ENCODE results near the gene CHM. TPM values are rescaled to one million over a fixed set of nuclear protein-coding genes. Genes with fewer than 3 reads are reported as not detected.
"Not testable (repeated sequence)": the region's sequence is repeated elsewhere in the genome, so short reads cannot be mapped to it uniquely, and the experiment has no call there.

CHM gene
- total RNA-seq, 2 donors from 2014 or later, result 20.7 to 24.8 TPM

DNA sequence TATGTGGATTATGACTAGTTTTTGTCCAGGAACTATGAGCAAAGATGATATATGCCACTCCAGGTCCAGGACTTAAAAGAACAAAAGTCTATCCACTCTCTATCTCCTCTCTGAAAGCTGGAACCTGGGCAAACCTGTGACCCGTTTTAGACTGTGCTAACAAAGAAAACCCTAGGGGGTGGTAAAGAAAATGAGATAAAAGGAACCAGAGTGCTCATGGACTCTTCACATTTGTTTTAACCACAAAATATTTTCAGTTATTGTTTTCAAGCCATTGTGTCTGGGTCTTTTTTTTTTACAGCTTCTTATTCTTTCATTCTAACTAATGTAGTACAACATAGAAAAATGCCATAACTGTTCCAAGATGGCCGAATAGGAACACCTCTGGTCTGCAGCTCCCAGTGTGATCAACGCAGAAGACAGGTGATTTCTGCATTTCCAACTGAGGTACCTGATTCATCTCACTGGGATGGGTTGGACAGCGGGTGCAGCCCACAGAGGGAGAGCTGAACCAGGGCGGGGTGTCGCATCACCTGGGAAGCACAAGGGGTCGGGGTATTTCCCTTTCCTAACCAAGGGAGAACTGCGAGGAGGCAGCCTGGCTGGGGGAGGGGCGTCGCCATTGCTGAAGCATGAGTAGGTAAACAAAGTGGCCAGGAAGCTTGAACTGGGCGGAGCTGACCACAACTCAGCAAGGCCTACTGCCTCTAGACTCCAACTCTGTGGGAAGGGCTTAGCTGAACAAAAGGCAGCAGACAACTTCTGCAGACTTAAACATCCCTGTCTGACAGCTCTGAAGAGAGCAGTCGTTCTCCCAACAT lies 45.1 kb downstream of the CHM start:
- intact Hi-C loops (cut with DNase I), result no loop called here
- DNase-seq (ENCODE audit: low spot score), result no peak

DNA sequence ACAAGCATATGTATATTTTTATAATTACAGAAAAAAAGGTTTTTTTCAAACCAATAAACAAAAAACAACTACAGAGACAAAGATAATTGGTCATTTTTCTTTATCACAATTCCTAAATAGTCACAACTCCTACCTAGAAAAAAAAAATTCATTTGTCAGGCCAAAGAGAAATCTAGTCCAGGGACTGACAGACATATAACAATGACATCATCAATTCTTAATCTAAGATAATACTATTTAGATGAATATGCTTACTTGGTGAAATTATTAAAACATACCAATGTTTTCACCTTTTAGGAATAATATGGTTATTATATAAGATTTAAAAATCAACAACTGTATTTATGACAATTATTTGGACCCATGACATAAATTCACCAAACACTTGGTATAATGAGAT lies 48.4 kb downstream of the CHM start:
- intact Hi-C loops (cut with DNase I), result no loop called here
- no peak for DNase-seq (ENCODE audit: low spot score)

DNA sequence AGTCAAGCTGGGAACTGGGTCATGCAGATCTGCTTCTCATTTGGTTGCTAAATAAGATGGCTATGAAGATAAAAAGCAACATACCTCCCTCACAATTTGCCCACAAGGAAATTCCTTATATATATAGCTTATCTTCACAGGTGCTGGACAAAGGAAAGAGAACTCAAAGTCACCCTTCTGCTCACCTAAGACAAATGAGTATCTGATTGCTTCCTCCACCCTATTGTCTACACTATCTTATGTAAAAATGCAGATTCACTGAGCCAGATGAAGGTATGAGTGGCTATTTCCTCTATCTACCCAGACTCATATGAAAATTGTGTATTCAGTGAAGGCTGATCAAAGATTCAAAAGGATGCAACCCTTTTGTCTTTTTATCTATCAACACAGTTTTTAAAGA lies 50.8 kb downstream of the CHM start:
- intact Hi-C loops (cut with DNase I), result no loop called here
- no peak for DNase-seq (ENCODE audit: low spot score)

DNA sequence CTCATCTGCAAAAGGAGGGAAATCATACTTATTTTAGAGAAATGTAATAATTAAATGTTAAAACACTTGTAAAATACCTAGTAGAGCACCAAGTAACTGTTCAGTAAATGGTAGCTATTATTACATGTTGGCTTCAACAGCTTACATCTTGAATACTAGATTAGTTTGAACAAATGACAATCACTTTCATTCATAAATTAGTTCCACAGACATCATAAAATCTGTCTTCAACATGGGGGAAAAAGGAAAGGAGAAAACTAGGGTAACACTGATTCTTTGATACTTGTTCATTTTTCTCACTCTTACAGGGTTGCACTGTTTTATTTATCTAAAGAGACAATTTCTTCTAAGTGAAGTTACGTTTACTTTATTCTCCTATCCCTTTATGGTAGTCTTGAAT lies 51.7 kb downstream of the CHM start:
- DNase-seq (ENCODE audit: low spot score), result no peak
- intact Hi-C loops (cut with DNase I), result no loop called here

DNA sequence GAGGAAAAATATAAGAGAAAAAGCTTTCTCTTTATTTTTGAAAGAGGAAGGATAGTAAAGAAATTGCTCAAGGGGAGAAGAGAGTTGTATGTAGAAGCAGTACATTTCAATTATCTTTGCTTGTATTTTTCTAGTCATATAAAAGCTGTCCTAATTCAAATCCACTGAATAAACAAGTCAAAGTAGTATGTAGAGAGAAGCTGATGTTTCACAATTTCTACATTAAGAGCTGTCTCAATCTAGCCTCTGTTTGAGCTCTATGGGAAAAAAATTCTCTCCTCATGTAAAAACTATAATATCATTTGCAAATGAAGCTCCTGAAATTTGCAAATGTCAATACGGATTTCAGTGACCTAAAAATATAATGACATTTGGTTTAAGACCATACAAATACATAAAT lies 52.6 kb downstream of the CHM start:
- DNase-seq (ENCODE audit: low spot score), result no peak
- intact Hi-C loops (cut with DNase I), result no loop called here

DNA sequence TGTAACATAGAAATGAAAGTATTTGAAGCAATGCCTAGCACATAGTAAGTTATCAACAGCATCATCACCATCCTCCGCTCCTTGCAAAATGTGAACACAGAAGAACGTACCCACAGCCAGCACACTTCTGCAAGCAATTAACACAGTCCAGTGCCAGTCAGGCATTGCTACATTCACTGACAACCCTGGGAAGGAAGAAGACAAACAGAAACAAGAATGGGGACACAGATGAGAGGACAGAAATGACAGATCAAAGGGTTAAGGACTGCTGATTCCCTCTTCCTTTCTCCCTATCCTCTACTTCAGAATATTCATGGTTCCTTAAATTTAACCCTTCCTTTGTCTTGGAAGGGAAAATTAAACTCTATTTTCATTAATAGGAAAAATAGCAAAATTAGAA lies 53.1 kb downstream of the CHM start:
- intact Hi-C loops (cut with DNase I), result no loop called here
- no peak for DNase-seq (ENCODE audit: low spot score)

DNA sequence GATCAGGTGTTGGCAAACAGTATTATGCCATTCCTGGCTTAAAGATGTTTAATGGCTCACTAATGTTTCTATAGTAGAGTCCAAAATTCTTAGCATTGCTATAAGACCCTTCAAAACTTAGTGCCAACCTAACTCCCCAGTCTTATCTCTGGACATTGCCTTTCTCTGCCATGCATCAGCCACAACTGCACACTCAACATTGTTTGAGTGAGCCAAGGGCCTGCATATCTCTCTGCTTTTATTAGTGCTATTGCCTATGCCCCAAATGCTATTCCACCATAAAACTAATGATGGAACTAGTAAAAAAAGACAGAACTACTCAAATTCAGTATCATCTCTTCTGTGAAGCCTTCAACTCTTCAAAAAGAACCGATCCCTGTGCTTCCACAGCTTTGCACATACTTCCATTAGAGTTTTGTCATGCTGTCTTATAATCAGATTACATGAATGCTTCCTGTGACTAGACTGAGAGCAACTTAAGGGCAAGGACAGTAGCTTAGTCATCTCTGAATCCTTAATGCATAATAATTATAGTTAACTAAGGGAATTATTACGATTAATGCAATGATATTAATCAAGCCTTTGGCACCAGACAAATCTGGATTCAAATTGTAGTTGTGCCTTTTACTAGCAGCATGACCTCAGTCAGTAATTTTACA lies 53.7 kb downstream of the CHM start:
- no peak for DNase-seq (ENCODE audit: low spot score)
- intact Hi-C loops (cut with DNase I), result no loop called here

DNA sequence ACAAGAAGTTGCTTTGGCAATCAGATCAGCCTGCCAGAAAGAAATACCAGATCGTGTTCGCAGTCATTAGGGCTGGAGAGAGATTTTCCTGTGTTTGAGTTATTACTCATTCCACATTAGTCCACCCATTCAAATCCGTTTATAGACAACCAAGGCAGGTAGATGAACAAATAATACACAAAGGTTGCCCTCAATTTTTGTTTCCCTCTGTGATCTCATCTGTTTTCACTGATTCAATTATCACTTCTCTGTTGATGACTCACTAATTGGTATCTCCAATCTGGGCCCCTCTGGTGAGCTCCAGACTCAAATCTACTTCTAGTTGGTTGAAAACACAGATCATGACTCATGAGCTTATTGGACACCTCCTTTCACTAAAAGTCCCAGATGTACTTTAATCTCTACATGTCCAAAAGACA lies 54.5 kb downstream of the CHM start:
- no peak for DNase-seq (ENCODE audit: low spot score)
- intact Hi-C loops (cut with DNase I), result no loop called here

DNA sequence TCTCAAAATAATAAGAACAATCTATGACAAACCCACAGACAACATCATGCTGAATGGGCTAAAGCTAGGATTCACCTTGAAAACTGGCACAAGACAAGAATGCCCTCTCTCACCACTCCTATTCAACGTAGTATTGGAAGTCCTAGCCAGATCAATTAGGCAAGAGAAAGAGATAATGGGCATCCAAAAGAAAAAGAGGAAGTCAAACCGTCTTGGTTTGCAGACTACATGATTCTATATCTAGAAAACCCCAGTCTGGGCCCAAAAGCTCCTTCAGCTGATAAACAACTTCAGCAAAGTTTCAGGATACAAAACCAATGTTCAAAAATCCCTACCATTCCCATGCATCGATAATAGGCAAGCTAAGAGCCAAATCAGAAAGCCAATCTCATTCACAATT lies 59.0 kb downstream of the CHM start:
- intact Hi-C loops (cut with DNase I), result no loop called here
- no peak for DNase-seq (ENCODE audit: low spot score)

DNA sequence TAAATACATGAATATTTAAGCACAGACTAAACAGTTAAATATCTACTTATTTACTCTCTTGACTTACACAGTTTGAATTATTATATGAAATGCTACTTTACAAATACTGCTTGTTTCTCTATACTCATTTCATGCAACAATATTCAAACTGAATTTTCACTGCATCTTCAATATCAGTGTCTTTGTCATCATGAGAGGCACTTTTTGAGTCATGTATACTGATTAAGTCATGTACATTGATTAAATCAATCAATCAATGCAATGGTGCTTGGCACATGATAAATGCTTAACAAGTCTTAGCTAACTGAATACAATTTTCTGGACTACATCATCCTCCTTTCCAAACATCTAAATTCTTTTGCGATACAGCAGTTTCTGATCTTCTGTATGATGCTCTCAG lies 67.1 kb downstream of the CHM start:
- DNase-seq (ENCODE audit: low spot score), result no peak

DNA sequence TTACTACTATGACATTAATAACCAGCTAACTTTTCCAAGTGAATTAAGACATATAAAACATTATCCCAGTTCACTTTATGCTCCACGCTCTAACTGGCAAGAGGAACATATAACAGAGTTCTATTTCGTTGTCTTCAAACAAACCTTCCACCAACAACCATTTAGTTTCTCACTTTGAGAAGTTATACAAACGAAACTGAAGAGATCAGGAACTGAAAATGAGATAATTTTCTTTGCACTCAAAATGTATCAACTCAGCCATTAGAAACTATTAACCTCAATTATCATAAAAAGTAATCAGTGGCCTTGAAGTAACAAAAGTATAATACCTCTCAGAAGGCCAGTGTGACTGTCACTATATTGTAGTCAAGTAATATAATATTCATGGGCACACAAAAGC lies 70.1 kb downstream of the CHM start:
- no peak for DNase-seq (ENCODE audit: low spot score)
- intact Hi-C loops (cut with DNase I), result no loop called here

More for the DNA sequence above, 67.1 kb downstream of the CHM start:
- intact Hi-C loops (cut with DNase I), result loop anchor here in 1 of 2 donors (2.0 kb wide), 1 partner anchor 73 kb away; no protein-coding TSS in a partner anchor

DNA sequence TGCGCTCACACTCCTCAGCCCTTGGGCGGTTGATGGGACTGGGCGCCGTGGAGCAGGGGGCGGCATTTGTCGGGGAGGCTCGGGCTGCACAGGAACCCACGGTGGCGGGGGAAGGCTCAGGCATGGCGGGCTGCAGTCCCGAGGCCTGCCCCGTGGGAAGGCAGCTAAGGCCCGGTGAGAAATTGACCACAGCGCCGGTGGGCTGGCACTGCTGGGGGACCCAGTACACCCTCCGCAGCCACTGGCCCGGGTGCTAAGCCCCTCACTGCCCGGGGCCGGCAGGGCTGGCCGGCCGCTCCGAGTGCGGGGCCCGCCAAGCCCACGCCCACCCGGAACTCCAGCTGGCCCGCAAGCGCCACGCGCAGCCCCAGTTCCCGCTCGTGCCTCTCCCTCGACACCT lies 75.0 kb downstream of the CHM start:
- DNase-seq (ENCODE audit: low spot score); intact Hi-C loops (cut with DNase I): not testable (repeated sequence)

DNA sequence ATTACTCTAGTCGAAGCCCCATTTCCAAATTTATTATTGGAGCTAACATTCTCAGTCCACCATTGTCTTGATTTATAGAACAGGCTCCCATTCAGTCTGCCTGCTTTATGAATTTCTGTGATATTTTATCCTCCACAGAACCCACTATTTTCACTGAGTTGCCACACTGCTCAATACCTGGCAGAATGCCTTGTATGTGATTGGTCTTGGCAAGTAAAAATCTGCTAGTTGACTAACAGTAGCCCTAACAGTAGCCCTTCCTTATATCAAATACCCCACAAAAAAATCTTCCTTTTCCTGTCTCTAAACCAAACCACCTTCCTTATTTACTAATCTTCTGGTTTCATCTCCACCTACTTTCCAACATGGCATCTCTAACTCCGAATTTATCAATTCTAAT lies 82.6 kb downstream of the CHM start:
- intact Hi-C loops (cut with DNase I), result no loop called here
- DNase-seq (ENCODE audit: low spot score), result no peak

DNA sequence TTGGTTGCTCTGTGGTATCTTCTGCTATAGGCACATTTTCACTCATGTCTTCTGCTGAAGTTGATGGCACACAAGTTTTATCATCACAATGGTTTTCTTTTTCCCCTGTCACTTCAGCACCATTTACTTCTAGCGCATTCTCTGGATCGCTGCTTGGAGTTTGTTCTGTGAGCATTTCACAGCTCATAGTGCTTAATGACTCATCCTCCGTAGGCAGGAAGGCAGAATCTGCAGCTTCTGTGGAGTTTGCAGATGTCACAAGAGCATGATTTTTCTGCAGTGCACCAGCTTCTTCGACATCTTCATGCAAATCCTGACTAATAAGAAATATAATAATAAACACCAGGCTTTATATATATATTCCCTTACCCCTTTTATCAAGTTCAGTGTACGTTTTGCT lies 83.6 kb downstream of the CHM start:
- DNase-seq (ENCODE audit: low spot score), result no peak
- intact Hi-C loops (cut with DNase I), result no loop called here

DNA sequence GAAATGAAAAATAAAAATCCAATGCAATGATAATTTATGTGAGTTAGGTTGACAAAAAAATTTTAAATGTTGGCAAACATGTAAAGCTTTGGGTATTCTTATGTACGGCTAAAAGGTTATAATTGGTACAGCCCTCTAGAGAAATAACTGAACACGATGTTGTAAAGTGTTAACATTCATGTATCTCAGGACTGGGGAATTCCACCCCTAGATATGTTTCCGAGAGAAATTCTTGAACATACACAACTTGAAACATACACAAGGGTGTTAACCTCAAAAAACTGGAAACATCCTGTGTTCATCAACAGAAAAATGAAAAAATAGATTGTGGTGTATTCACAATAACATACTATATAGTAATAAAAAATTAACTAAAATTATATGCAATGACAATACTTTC lies 91.8 kb downstream of the CHM start:
- intact Hi-C loops (cut with DNase I), result no loop called here

DNA sequence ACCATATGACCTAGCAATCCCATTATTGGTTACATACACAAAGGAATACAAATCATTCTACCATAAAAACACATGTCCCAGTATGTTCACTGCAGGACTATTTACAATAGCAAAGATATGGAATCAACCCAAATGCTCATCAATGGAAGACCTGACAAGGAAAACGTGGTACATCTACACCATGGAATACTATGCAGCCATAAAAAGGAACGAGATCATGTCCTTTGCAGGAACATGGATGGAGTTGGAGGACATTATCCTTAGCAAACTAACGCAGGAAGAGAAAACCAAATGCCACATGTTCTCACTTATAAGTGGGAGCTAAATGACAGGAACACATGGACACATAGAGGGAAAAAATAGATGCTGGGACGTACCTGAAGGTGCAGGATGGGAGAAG lies 102.6 kb downstream of the CHM start:
- intact Hi-C loops (cut with DNase I); DNase-seq (ENCODE audit: low spot score): not testable (repeated sequence)

More for the DNA sequence above, 91.8 kb downstream of the CHM start:
- DNase-seq (ENCODE audit: low spot score), result no peak

DNA sequence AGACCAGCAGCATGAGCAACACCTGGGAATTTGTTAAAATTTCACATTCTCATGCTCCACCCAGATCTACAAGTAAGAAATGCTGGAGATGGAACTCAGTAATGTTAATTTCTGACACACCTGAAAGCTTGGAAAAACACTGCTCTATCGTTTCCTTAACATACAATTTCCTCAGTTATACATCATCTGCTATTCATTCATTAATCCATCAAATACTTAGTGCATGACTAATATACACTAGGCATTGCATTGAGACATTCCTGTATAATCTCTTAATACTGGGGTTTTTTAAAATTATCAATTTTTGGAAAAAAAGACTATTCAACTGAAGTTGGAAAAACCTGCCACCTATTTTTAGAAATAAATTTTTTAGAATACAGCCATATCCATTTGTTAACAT lies 106.1 kb downstream of the CHM start:
- intact Hi-C loops (cut with DNase I), result no loop called here

DNA sequence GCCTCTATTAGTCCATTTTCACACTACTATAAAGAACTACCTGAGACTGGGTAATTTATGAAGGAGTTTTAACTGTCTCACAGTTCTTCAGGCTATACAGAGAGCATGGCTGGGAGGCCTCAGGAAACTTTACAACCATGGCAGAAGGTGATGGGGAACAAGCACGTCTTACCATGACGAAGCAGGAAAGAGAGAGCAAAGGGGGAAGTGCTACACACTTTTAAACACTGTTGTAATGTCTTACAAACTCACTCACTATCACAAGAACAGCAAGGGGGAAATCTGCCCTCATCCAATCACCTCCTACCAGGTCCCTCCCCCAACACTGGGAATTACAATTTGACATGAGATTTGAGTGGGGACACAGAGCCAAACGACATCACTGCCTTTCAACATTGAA lies 107.4 kb downstream of the CHM start:
- intact Hi-C loops (cut with DNase I), result not testable (repeated sequence)

More for the DNA sequence above, 106.1 kb downstream of the CHM start:
- no peak for DNase-seq (ENCODE audit: low spot score)

DNA sequence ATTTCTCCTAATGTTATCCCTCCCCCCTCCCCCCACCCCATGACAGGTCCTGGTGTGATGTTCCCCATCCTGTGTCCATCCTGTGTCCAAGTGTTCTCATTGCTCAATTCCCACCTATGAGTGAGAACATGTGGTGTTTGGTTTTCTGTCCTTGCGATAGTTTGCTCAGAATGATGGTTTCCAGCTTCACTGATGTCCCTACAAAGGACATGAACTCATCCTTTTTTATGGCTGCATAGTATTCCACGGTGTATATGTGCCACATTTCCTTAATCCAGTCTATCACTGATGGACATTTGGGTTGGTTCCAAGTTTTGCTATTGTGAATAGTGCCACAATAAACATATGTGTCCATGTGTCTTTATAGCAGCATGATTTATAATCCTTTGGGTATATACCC lies 113.0 kb downstream of the CHM start:
- intact Hi-C loops (cut with DNase I); DNase-seq (ENCODE audit: low spot score): not testable (repeated sequence)

More for the DNA sequence above, 107.4 kb downstream of the CHM start:
- DNase-seq (ENCODE audit: low spot score), result not testable (repeated sequence)

DNA sequence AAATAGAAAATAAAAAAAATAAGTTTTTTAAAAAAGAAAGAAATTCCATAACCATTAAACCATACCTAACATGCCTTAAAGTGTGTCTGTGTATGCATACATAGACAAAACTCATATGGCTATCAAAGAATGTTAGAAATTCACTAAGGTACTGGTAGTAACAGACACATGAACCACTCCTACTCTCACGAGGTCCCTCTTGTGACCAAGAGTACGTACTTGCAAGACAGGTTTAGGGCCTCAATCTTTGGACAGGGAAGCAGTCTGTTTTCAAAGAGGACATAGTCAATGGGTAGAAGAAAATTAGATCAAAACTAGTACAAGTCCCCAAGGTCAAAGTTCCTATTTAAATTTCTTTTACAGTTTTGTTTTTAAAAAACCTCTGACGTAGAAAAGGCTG lies 117.3 kb downstream of the CHM start:
- no peak for DNase-seq (ENCODE audit: low spot score)
- intact Hi-C loops (cut with DNase I), result no loop called here

DNA sequence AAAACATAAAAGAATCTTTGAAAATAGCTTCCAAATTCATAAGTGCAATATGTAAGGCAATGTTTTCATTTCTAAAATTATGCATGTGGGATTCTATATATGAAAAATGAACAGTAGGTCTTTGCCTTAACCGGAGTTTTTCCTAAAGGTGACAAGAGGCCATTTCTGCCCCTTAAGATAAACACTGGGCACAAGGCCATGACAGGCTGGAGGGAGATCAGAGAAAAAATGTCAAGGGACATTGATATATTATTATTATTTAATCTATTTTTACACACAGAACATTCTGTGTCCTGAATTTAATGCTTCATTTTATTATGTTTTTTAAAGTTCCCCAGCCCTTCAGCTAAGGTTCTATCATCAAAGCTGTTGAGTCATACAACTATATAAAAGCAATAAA lies 118.8 kb downstream of the CHM start:
- intact Hi-C loops (cut with DNase I), result no loop called here

More for the DNA sequence above, 118.8 kb downstream of the CHM start:
- DNase-seq (ENCODE audit: low spot score), result no peak

Measured in posterior vena cava (tissue), 2 donors.